Activated CD8-positive, alpha-beta memory T cell treated with anti-CD3 and anti-CD28 coated beads for 36 hours (primary cell): Measurements from ENCODE around the gene CFAP107. TPM values are rescaled to one million over a fixed set of nuclear protein-coding genes. Genes with fewer than 3 reads are reported as not detected.
"Not testable (repeated sequence)": the region's sequence is repeated elsewhere in the genome, so short reads cannot be mapped to it uniquely, and the experiment has no call there.

ENCODE experiments used
- CTCF ChIA-PET: fragments of 350-600 bp; sonication (Branson Sonifier 250); formaldehyde crosslinking; loops from one replicate; lab custom pipeline; 2021; ENCODE audit warnings: antibody characterized with exemption; lab: Charles Lee
- POLR2A ChIA-PET: fragments of 350-600 bp; sonication (Branson Sonifier 250); formaldehyde crosslinking; loops from one replicate; lab custom pipeline; 2021; ENCODE audit warnings: antibody characterized with exemption; lab: Charles Lee
- total RNA-seq, 2 experiments: library from RNA; stranded (reverse); gene quantifications; one replicate each; pipeline ENCODE4 v1.2.3, GENCODE V29; 2021

Gene CFAP107
- total RNA-seq, 2 experiments from 2014 or later = not detected

DNA sequence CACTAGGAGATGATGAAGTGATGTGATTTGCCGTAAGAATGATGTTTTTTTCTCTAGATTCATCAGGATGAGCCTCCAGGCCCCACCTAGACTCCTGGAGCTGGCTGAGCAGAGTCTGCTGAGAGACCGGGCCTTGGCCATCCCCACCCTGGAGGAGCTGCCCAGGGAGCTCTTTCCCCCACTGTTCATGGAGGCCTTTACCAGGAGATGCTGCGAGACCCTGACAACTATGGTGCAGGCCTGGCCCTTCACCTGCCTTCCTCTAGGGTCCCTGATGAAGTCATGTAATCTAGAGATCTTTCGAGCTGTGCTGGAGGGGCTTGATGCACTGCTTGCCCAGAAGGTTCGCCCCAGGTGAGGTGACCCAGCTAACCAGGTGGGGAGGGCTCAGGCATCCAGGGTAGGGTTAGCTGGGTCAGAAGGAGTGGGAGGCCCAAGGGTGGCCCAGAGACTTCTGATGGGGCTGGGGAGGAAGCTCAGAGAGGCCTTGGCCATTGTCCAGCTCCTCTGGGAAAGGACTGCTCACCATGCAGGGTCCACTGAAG, 28.9 kb downstream of the CFAP107 start:
- ChIA-PET CTCF (no interaction called here), POLR2A (no interaction called here)

DNA sequence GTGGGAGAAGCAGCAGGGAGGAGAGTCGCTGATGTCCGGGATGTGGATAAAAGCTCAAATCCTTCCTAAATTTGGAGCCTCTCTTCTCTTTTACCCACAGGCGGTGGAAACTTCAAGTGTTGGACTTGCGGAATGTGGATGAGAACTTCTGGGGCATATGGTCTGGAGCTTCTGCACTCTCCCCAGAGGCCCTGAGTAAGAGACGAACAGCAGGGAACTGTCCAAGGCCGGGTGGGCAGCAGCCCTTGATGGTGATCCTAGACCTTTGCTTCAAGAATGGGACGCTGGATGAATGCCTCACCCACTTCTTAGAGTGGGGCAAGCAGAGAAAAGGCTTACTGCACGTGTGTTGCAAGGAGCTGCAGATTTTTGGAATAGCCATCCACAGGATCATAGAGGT, 29.4 kb downstream of the CFAP107 start:
- ChIA-PET POLR2A (no interaction called here), CTCF (interaction anchor here (0.5 kb wide), 1 partner anchor 774 kb away, joined by 3 read pairs; no protein-coding TSS in a partner anchor)

DNA sequence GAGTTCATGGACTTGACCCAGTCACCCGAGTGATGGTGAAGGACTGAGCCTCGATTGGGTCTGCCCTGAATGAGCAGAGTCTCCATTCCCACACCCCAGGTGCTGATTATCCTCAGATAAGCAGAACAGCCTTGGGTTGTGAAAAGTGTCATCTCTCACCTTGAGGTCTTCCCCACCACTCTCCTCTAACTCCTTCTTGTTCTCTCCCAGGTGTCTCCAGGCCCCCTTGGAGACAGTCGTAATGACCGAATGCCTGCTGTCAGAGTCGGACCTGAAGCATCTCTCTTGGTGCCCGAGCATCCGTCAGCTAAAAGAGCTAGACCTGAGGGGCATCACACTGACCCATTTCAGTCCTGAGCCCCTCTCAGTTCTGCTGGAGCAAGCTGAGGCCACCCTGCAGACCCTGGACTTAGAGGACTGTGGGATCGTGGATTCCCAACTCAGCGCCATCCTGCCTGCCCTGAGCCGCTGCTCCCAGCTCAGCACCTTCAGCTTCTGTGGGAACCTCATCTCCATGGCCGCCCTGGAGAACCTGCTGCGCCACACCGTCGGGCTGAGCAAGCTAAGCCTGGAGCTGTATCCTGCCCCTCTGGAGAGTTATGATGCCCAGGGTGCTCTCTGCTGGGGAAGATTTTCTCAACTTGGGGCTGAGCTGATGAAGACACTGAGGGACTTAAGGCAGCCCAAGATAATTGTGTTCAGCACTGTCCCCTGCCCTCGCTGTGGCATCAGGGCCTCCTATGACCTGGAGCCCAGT, 31.0 kb downstream of the CFAP107 start:
- ChIA-PET POLR2A (no interaction called here), CTCF (no interaction called here)

DNA sequence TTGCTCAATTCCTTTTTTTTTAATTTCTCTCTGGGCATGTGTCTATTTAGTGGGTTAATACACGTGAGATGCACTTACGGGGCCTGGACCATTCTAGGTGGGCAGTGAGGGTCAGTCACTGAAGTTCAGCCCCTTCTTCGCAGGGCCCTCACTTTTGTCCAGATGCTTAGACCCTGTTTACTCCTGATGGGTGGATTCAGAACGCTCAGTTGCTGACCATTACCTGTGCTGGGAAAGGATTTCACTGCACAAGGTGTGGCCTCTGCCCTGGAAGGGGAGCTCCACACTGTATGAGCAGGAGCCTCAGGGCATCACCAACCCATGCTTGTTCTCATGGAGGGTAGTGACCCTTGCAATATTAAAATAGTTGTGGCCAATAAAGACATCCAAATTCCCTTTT, 32.1 kb downstream of the CFAP107 start:
- POLR2A ChIA-PET = no interaction called here
- CTCF ChIA-PET = no interaction called here

DNA sequence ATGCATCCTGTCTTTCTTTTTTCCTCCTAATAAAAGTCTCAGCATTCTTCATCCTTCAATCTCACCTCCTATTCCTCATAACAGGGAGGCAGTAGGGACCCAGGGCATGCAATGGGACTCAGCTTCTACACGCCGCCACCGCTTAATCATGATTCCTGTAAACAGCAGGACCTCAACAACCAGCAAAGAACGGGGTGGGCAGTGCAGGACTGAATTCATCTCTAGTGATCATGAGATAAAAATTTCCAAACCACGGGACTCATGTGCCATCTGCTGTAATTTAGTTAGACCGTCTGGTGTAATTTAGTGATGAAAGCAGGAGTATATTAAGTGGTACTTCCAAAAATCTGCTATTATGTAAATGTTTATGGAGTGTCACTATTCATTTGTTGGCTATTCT, 32.9 kb downstream of the CFAP107 start:
- ChIA-PET CTCF (no interaction called here), POLR2A (no interaction called here)

DNA sequence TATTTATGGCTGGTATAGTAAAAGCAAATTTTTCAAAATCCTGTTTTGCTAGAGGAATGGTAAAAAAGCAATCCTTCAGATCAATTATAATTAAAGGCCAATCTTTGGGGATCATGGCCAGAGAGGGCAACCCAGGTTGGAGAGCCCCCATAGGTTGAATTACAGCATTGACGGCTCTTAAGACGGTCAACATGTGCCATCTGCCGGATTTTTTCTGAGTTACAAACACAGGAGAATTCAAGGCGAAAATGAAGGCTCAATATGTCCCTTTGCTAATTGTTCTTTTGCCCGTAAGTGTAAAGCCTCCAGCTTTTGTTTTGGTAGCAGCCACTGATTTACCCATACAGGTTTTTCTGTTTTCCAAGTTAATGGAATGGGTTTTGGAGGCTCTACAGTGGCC, 35.5 kb downstream of the CFAP107 start:
- POLR2A ChIA-PET, CTCF ChIA-PET: not testable (repeated sequence)

DNA sequence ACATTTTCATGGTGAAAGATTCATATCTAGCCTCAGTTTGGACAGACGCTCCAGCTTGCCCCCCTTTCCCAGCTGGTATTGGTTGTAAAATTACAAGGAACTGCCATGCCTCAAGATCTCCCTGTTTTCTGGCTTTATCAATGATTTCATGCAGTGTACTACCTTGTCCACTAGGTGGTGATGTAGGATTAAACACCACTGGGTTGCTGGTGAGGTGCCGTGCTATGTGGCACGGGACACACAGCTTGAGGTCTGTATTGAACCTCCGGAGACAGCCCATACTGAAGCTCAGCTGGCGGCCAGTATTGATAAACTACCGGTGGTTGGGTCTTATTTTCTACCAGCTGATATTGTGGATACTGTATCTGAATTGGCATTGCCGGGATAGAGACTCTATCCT, 37.8 kb downstream of the CFAP107 start:
- CTCF ChIA-PET, POLR2A ChIA-PET: not testable (repeated sequence)

DNA sequence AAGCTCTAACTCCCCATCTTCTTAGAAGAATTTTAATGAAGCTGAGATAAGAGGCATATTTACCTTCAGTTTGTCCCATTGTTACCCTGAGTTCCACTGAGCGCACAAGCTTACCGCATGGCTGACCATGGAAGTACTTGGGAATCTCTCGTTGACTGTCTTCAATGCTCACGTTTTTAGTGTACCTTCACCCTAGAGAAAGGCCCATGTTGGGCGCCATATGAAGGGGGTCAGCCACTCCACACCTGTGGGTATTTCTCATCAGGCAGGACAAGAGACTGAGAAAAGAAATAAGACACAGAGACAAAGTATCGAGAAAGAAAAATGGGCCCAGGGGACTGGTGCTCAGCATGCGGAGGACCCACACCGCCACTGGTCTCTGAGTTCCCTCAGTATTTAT, 38.7 kb downstream of the CFAP107 start:
- CTCF ChIA-PET, POLR2A ChIA-PET: not testable (repeated sequence)

DNA sequence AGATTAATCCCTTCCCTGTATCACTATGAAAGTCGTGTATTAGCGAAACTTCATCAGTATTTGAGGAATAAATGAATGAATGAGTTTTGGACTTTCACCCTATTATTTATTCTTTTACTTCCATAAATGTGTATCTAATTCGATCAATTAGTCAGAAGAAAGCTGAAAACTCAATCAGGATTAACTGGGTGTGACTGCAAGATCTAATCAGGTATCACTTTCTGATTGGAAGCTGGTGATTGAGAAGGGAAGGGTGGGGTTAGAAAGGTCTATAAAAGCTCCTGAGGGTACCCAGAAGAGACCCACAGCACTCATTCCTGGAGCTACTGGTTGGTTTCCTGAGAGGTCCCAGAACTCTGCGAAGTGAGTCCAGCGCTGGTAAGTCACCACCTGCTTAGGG, 45.1 kb downstream of the CFAP107 start, which contains the start of gene PRAMEF1:
PRAMEF1 (plus strand) TSS at position 301 of the 400 bp plus-strand sequence. CDS start 1,831 bp downstream, outside the sequence.
- POLR2A ChIA-PET, CTCF ChIA-PET: not testable (repeated sequence)

DNA sequence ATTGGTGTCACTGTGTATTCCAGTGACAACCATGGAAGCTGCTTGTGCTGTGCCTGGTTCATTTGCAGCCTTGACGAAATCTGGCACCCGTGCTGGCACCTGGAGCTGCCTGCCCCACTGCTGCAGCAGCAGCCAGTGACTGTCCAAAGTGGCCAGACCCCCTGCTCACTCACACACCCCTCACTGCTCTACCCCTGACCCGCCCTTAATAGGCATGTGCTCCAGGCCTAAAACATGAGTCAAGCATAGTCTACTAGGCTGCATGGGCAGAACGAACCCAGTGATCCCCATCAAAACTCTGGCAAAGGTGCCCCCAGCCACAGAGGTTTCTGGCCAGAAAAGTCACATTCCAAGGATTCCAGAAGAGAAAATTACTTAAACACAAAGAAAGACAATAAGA, 52.9 kb downstream of the CFAP107 start:
- CTCF ChIA-PET = no interaction called here

DNA sequence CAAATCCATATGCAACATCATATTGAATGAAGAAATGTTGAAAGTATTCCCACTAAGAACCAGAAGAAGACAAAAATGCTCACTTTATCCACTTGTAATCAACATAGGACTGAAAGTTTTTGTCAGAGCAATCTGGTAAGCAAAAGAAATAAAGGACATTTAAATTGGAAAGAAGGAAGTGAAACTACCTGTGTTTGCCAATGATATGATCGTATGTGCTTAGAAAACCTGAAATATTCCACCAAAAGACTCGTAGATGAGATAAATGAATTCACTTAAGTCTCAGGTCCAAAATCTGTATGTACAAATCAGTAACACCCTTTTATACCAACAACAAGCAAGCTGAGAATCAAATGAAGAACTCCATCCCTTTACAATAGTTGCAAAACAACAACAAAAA, 53.7 kb downstream of the CFAP107 start:
- ChIA-PET CTCF (no interaction called here), POLR2A (no interaction called here)

More for the DNA sequence above, 52.9 kb downstream of the CFAP107 start:
- POLR2A ChIA-PET = no interaction called here

DNA sequence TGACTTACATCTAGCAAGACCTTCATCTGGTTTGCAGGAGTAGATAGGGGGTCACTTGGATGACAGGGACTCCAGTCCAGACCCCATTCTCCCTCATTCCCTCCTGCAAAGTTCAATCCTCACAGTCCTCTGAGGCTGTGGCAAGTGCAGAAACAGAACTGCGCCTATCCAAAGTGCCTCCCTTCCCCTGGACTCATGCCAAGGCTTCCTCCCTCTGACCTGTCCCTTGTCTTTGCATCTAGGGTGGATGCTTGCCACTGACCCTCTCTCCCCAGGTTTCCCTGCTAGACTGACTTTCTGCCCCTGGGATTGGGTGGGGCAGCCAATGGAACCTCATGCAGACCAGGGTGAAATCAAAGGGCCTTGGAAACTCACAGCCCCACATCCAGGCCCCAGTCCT, 63.9 kb downstream of the CFAP107 start:
- ChIA-PET POLR2A (no interaction called here), CTCF (no interaction called here)

DNA sequence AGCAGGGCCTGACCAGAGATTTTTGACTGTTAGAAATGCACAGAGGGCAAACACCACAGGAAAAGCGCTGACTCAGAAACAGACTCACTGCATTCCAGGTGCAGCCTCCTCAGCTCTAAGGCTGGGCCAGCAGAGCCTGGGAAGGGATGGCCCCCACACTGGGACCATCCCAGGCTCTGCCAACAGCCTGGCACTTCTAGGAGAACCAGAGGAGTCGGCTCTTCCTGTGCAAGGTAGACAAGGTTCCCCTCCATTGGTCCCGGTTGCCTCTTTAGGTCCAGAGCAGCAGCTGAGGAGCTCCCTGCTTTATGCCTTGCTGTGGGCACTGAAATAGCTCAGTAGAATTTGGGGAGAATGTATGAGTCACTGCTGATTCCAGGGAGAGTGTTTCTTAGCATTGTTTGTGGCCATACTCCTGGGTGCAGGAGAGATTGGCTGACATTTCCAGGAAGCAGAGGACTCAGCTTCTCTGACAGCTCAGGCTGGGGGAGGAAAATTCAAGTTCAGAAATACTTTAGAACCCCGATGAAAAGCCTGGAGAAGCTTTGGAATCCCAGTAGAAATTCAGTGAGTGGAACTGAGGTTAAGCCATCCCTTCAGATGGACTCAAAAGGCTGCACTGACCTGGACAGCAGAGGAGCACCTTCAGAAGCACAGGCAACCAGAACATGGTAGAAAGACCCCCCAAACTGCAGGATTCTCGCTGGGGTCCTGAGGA, 64.8 kb downstream of the CFAP107 start:
- ChIA-PET POLR2A (interaction anchor here (0.6 kb wide), 1 partner anchor 92 kb away, joined by 10 read pairs; no protein-coding TSS in a partner anchor), CTCF (no interaction called here)

DNA sequence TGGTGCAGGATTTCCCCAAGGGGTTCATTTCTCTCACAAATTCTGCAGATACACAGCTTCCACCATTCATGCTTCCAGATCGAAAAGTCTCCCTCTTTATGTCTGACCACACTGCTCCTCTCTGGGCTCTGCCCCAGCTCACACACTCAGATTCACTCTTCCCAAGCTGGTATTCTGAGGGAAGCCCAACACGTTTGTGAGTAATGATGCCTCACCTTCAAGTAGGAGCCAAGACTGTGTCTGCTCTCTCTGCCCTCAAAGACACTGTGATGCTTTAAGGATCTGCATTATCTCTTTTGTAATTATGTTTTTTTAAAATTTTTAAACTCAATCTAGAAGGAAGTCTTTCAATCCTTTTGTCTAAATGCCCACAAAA, 65.4 kb downstream of the CFAP107 start:
- ChIA-PET POLR2A (interaction anchor here (0.6 kb wide), 1 partner anchor 93 kb away, joined by 10 read pairs; no protein-coding TSS in a partner anchor), CTCF (no interaction called here)

Other genes with a start within 250 kb of the CFAP107 start
- gene DHRS3, start 128.0 kb upstream of the CFAP107 start, total RNA-seq = 100 to 1,000 TPM; 134 to 136 TPM
- gene AADACL4, start 102.1 kb upstream of the CFAP107 start, total RNA-seq = not detected
- gene AADACL3, start 30.1 kb upstream of the CFAP107 start, total RNA-seq = not detected
- not detected for gene PRAMEF12, start 27.5 kb downstream of the CFAP107 start, total RNA-seq
- gene PRAMEF1, start 45.2 kb downstream of the CFAP107 start, total RNA-seq = not detected
- gene PRAMEF11, start 85.2 kb downstream of the CFAP107 start, total RNA-seq = not detected
- not detected for gene HNRNPCL1, start 102.5 kb downstream of the CFAP107 start, total RNA-seq
- not detected for gene PRAMEF2, start 110.9 kb downstream of the CFAP107 start, total RNA-seq
- gene PRAMEF4, start 140.0 kb downstream of the CFAP107 start, total RNA-seq = not detected
- gene PRAMEF10, start 152.1 kb downstream of the CFAP107 start, total RNA-seq = not detected
- not detected for gene PRAMEF7, start 170.4 kb downstream of the CFAP107 start, total RNA-seq
- gene PRAMEF6, start 201.4 kb downstream of the CFAP107 start, total RNA-seq = not detected